Measurements from ENCODE around the gene SULT2B1. TPM values are rescaled to one million over a fixed set of nuclear protein-coding genes. Genes with fewer than 3 reads are reported as not detected.

The SULT2B1 gene
- total and polyA plus RNA-seq, 2 of the 4 experiments (the other 2 are of a cell fraction) = 0.09 TPM; not detected in 1

DNA sequence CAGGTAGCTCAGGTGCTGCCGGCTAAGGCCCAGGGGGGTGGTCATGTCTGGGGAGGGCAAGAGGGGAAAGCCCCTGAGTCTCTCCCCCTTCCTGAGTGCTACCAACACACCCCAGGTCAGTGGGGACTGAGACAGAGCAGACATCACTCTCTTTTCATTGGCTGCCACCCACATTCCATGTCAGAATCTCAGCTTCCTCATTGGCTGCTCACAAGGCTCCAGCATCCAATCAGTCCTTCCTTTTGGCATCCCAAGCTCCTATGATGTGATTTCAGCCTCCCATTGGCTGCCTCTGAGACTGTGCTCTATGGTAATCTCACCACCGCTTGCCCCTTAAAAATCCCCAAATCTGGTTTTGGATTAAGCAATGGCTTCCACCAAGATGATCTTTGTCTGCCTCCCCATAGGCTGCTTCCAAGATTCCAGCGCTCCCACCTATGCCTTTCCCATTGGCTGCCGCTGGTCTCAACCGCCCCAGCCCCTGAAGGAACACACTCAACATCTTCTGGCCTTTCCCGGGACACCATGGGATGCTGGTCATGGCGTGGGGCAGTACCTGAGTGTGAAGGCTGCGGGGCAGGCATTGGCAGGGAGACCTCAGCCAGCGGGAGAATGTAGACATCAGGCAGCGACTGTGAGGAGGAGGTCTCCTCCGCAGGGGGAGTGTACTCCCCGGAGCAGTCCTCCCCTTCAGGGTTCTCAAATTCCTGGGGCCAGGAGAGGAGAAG, 42.3 kb upstream of the SULT2B1 start:
- no peak overlapping the region for H3K4me3 ChIP-seq (ENCODE audit: insufficient read depth, low read depth, low read length)
- peak overlapping the region; percentile 25 for H2AK9ac ChIP-seq (replicated peaks; ENCODE audit: low read depth, low read length, poor library complexity)
- no peak overlapping the region for H2BK20ac ChIP-seq (ENCODE audit: low read depth, low read length)
- DNase-seq (no peak), ATAC-seq (ENCODE audit: low read depth) (no peak)
- H3K4me1 ChIP-seq (ENCODE audit: control insufficient read depth, insufficient read depth, low read length) = no peaks in the 10 kb centered on the region
- H2BK120ac ChIP-seq (ENCODE audit: low read depth, low read length) = no peak overlapping the region
- no peaks in the 10 kb centered on the region for H3K36me3 ChIP-seq (ENCODE audit: control insufficient read depth, insufficient read depth, low read length)
- H3K9me3 ChIP-seq (ENCODE audit: control insufficient read depth, insufficient read depth, low read length) = no peaks in the 10 kb centered on the region
- H3K9ac ChIP-seq (ENCODE audit: low read depth, low read length) = no peak overlapping the region
- in situ Hi-C loops (cut with MboI; ENCODE audit: low sequenced_read_pairs) = loop anchor here (5.0 kb wide), 1 partner anchor 73 kb away; no protein-coding TSS in a partner anchor
- H2AFZ ChIP-seq (replicated peaks; ENCODE audit: low read length, poor library complexity) = peak overlapping the region; percentile 48
- H3K14ac ChIP-seq (replicated peaks; ENCODE audit: low read depth, low read length) = no peak overlapping the region
- intact Hi-C loops (cut with micrococcal nuclease) = loop anchor here (5.0 kb wide), 1 partner anchor 43 kb away; the partner anchor contains the start of gene SULT2B1
- no peak overlapping the region for H2BK15ac ChIP-seq (ENCODE audit: low read depth, low read length)
- no CpG with 5 or more reads among the region's 12 CpGs for WGBS, 2 experiments (ENCODE audit: extremely low coverage in 2 of 2, insufficient read length in 1 of 2)
- H4K20me1 ChIP-seq (ENCODE audit: insufficient read depth, low read length) = no peaks in the 10 kb centered on the region
- no peak overlapping the region for H2BK5ac ChIP-seq (ENCODE audit: low read depth, low read length, poor library complexity, severe bottlenecking)
- H4K91ac ChIP-seq (ENCODE audit: insufficient read depth, low read depth, low read length) = no peak overlapping the region
- no peak overlapping the region for H4K5ac ChIP-seq (ENCODE audit: low read depth, low read length)
- dilution Hi-C loops (cut with HindIII; ENCODE audit: low sequenced_read_pairs, unreplicated experiment) = no loop called here
- no TSS peak for BruUV-seq (replicated peaks)
- no peak overlapping the region for H3K4me2 ChIP-seq (ENCODE audit: low read depth, low read length)
- peaks cover 25% of the 10 kb centered on the region for H3K27me3 ChIP-seq (ENCODE audit: control insufficient read depth, insufficient read depth, low read length)
- H4K8ac ChIP-seq (ENCODE audit: low read depth in 2 of 2, low read length in 2 of 2) = no peak overlapping the region
- H3K4ac ChIP-seq (ENCODE audit: low read depth, low read length) = no peak overlapping the region
- H3K56ac ChIP-seq (ENCODE audit: extremely low read depth, insufficient read depth, low read length) = no peak overlapping the region
- H3K79me1 ChIP-seq (ENCODE audit: low read depth in 1 of 2, low read length in 2 of 2) = no peaks in the 10 kb centered on the region
- POLR2A ChIA-PET (ENCODE audit: unreplicated experiment) = no interaction called here
- no peak overlapping the region for H2AK5ac ChIP-seq (ENCODE audit: low read depth, low read length)
- CTCF ChIA-PET = interaction anchor here (0.6 kb wide), 1 partner anchor 9 kb away, joined by 4 read pairs; no protein-coding TSS in a partner anchor
- H3K27ac ChIP-seq (ENCODE audit: insufficient read depth, low read length) = no peak overlapping the region
- no peaks in the 10 kb centered on the region for H3K9me1 ChIP-seq (ENCODE audit: insufficient read depth, low read length)
- H3K18ac ChIP-seq (ENCODE audit: low read depth, low read length) = no peak overlapping the region
- no peak overlapping the region for H3K23ac ChIP-seq (ENCODE audit: low read depth, low read length)
- TF ChIP-seq MAFK (IDR thresholded peaks at IDR 0.05; ENCODE audit: low read depth, low read length) = no peak
- TF ChIP-seq FOS (IDR thresholded peaks at IDR 0.05; ENCODE audit: low read depth, low read length) = no peak
- TF ChIP-seq, protein P1, sequence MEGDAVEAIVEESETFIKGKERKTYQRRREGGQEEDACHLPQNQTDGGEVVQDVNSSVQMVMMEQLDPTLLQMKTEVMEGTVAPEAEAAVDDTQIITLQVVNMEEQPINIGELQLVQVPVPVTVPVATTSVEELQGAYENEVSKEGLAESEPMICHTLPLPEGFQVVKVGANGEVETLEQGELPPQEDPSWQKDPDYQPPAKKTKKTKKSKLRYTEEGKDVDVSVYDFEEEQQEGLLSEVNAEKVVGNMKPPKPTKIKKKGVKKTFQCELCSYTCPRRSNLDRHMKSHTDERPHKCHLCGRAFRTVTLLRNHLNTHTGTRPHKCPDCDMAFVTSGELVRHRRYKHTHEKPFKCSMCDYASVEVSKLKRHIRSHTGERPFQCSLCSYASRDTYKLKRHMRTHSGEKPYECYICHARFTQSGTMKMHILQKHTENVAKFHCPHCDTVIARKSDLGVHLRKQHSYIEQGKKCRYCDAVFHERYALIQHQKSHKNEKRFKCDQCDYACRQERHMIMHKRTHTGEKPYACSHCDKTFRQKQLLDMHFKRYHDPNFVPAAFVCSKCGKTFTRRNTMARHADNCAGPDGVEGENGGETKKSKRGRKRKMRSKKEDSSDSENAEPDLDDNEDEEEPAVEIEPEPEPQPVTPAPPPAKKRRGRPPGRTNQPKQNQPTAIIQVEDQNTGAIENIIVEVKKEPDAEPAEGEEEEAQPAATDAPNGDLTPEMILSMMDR (conservative IDR thresholded peaks at IDR 0.05; ENCODE audit: low read depth, low read length) = no peak
- TF ChIP-seq RAD21 (IDR thresholded peaks at IDR 0.05; ENCODE audit: low read length) = no peak
- TF ChIP-seq MXI1 (IDR thresholded peaks at IDR 0.05; ENCODE audit: borderline replicate concordance, low read depth, low read length) = no peak
- no peak for TF ChIP-seq RFX5 (IDR thresholded peaks at IDR 0.05; ENCODE audit: low read depth, low read length)
- TF ChIP-seq CHD1 (IDR thresholded peaks at IDR 0.05; ENCODE audit: low read depth, low read length) = no peak
- TF ChIP-seq CEBPB (IDR thresholded peaks at IDR 0.05; ENCODE audit: low read depth, low read length) = no peak
- TF ChIP-seq, protein P2, sequence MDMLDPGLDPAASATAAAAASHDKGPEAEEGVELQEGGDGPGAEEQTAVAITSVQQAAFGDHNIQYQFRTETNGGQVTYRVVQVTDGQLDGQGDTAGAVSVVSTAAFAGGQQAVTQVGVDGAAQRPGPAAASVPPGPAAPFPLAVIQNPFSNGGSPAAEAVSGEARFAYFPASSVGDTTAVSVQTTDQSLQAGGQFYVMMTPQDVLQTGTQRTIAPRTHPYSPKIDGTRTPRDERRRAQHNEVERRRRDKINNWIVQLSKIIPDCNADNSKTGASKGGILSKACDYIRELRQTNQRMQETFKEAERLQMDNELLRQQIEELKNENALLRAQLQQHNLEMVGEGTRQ (IDR thresholded peaks at IDR 0.05; ENCODE audit: low read depth, low read length) = no peak
- TF ChIP-seq MAZ (IDR thresholded peaks at IDR 0.05; ENCODE audit: borderline replicate concordance, low read depth, low read length) = no peak
- TF ChIP-seq RCOR1 (IDR thresholded peaks at IDR 0.05; ENCODE audit: insufficient replicate concordance, low read length) = no peak
- no peak for TF ChIP-seq BHLHE40 (IDR thresholded peaks at IDR 0.05; ENCODE audit: low read depth, low read length)
- no peak for TF ChIP-seq NFE2L2 (IDR thresholded peaks at IDR 0.05; ENCODE audit: low read depth, low read length)
- TF ChIP-seq SMC3 (IDR thresholded peaks at IDR 0.05; ENCODE audit: low read depth, low read length) = no peak
- TF ChIP-seq, protein P3, sequence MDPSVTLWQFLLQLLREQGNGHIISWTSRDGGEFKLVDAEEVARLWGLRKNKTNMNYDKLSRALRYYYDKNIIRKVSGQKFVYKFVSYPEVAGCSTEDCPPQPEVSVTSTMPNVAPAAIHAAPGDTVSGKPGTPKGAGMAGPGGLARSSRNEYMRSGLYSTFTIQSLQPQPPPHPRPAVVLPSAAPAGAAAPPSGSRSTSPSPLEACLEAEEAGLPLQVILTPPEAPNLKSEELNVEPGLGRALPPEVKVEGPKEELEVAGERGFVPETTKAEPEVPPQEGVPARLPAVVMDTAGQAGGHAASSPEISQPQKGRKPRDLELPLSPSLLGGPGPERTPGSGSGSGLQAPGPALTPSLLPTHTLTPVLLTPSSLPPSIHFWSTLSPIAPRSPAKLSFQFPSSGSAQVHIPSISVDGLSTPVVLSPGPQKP (IDR thresholded peaks at IDR 0.05; ENCODE audit: borderline replicate concordance, low read depth, low read length) = no peak
